Hepatocyte (in vitro differentiated cells): Measurements from ENCODE around the gene CNNM2.

Experiments
- CTCF ChIP-seq: fragments of 200-600 bp; sonication (generic); IDR thresholded peaks from 2 replicates; pipeline ENCODE4 v1.5.1; 2016; ENCODE audit warnings: antibody characterized with exemption, mild to moderate bottlenecking; ENCODE audit not compliant: poor library complexity
- EZH2 ChIP-seq: fragments of 200-600 bp; sonication (generic); IDR thresholded peaks from 2 replicates; pipeline ENCODE4 v1.6.1; 2016; ENCODE audit warnings: antibody characterized with exemption, mild to moderate bottlenecking, borderline replicate concordance
- EZH2phosphoT487 ChIP-seq: fragments of 200-600 bp; sonication (generic); IDR thresholded peaks from one replicate; pipeline ENCODE4 v1.6.1; 2018; ENCODE audit warnings: antibody characterized with exemption, mild to moderate bottlenecking, low read depth, moderate library complexity; ENCODE audit not compliant: unreplicated experiment, severe bottlenecking

- TF ChIP-seq CTCF = no peak
- TF ChIP-seq EZH2phosphoT487 = no peak
- no peak for TF ChIP-seq EZH2
Observed at GRCh38 chr10:102988404-102989314, 70.6 kb downstream of the CNNM2 start.
